SJCRH30 (cell line): ENCODE data around the gene ZNF692. TPM values are rescaled to one million over a fixed set of nuclear protein-coding genes. Genes with fewer than 3 reads are reported as not detected.
"Not testable (repeated sequence)": the region's sequence is repeated elsewhere in the genome, so short reads cannot be mapped to it uniquely, and the experiment has no call there.

Experiments
- DNase-seq, 2 experiments: peaks; one replicate each; pipeline ENCODE4 v3.0.0-alpha.2; 2015 to 2020
- H3K27ac ChIP-seq: fragments of 250-450 bp; sonication (Bioruptor Pico); 2 replicates; pipeline ENCODE4 v1.5.1; 2020; ENCODE audit warnings: mild to moderate bottlenecking, moderate library complexity
- H3K27me3 ChIP-seq: fragments of 250-450 bp; sonication (Bioruptor Pico); 2 replicates; pipeline ENCODE4 v1.5.1; 2020; ENCODE audit warnings: mild to moderate bottlenecking, moderate library complexity
- H3K36me3 ChIP-seq: fragments of 250-450 bp; sonication (Bioruptor Pico); 2 replicates; pipeline ENCODE4 v1.5.1; 2020; ENCODE audit warnings: mild to moderate bottlenecking, moderate library complexity
- H3K4me1 ChIP-seq: fragments of 250-450 bp; sonication (Bioruptor Pico); 2 replicates; pipeline ENCODE4 v1.5.1; 2020; ENCODE audit warnings: mild to moderate bottlenecking, moderate library complexity
- H3K4me3 ChIP-seq: fragments of 250-450 bp; sonication (Bioruptor Pico); 2 replicates; pipeline ENCODE4 v1.5.1; 2020; ENCODE audit warnings: mild to moderate bottlenecking, moderate library complexity
- H3K9me3 ChIP-seq: fragments of 250-450 bp; sonication (Bioruptor Pico); replicated peaks from 2 replicates; pipeline ENCODE4 v1.5.1; 2020; ENCODE audit warnings: mild to moderate bottlenecking, moderate library complexity
- total RNA-seq: library from RNA; depleted of rRNA; stranded (reverse); fragments of >200 nt; shearing (Covaris generic); gene quantifications from 2 replicates; pipeline ENCODE4 v1.2.3, GENCODE V29; 2014

Gene ZNF692
- total RNA-seq, 1 experiment from 2014 or later, result 26.4 TPM

DNA sequence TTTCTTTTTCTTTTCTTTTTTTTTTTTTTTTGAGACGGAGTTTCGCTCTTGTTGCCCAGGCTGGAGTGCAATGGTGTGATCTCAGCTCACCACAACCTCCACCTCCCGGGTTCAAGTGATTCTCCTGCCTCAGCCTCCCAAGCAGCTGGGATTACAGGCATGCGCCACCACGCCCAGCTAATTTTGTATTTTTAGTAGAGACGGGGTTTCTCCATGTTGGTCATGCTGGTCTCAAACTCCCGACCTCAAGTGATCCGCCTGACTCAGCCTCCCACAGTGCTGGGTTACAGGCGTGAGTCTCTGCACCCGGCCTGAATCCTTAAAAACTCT lies 31.0 kb upstream of the ZNF692 start:
- not testable (repeated sequence) for H3K36me3 ChIP-seq, H3K4me3 ChIP-seq, H3K9me3 ChIP-seq, H3K27me3 ChIP-seq, DNase-seq, H3K27ac ChIP-seq
- H3K4me1 ChIP-seq, result peaks cover 10% of the 10 kb centered on the region

DNA sequence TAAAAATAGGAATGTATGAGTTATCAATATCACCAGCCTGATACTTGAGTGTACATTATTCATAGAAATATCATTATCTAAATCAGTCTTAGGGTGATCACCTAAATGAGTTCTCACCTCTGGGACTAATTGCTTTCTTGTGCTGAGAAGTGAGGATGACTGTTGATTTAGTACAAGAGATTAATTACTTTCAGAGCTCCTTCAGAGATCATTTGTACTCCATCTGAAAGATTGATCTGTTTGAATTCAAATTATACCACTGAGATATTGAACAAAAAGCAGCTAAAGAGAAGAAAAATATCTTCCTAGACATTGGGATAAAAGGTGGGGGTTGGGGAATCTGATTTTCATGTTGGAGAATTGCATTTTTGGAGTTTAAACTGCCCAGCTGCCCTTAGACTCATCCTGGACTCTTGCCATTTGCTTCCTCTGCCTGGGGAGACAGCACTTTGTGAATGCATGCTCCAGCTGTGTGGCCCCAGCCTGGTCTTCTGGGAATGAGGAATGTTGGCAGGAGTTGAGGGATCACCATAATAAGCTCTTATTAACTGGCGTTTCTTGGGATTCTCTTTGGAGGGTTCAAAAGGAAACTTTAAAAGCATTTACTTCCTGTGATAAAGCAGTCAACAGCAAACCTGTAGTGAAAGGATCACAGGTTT lies 27.5 kb upstream of the ZNF692 start:
- H3K27ac ChIP-seq, result no peak overlapping the region
- H3K4me1 ChIP-seq, result peaks cover 16% of the 10 kb centered on the region

DNA sequence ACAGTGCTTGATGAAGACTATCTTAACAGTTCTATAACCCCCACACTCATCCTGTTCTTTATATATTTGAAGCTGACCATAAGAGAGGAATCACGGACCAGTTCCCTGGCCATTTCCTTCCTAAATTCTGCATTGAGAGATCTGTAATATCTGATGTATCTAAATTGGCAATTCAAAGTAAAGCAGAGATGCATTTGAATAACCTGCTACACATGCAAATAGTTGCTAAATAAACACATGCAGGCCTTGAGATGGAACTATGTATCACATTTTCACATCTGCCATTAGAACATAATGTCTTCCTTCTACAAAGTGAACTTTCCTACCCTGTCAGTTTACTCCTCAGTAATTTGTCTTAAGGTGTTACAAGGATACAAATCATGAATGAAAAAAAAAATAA lies 26.8 kb upstream of the ZNF692 start:
- Histone ChIP-seq H3K36me3 (no peaks in the 10 kb centered on the region), H3K9me3 (no peaks in the 10 kb centered on the region), H3K27me3 (no peaks in the 10 kb centered on the region), H3K4me1 (peaks cover 16% of the 10 kb centered on the region), H3K4me3 (no peak overlapping the region), H3K27ac (no peak overlapping the region)
- no peak for DNase-seq

More for the DNA sequence above, 27.5 kb upstream of the ZNF692 start:
- Histone ChIP-seq H3K9me3 (no peaks in the 10 kb centered on the region), H3K36me3 (no peaks in the 10 kb centered on the region), H3K27me3 (no peaks in the 10 kb centered on the region), H3K4me3 (no peak overlapping the region)
- peak; percentile 46 to 62 for DNase-seq

DNA sequence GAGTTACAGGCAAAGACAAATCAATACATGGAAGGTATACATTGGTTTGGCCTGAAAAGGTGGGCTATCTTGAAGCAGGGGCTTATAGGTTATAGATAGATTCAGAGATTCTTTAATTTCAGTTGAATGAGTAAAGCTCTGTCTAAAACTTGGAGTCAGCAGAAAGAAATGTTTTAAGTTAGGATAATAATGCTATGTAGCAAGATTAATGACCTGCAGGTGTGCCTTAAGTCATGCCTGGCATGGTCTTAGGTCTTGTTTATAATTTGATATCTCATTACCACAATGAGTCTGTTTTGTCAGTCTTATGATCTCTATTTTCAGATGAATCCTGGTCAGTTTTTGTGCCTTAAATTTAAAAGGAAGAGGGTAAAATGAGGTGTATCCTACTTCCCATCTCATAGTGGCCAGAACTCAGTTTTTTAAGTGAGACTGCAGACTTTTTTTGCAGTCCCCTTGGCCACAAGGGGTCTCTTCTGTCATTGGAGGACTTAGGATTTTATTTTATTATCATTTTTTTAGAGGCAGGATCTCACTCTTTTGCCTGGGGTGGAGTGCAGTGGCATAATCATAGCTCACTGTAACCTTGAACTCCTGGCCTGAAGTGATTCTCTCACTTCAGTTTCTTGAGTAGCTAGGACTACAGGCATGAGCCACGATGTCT lies 25.9 kb upstream of the ZNF692 start:
- no peaks in the 10 kb centered on the region for H3K27me3 ChIP-seq
- no peak overlapping the region for H3K27ac ChIP-seq
- no peaks in the 10 kb centered on the region for H3K9me3 ChIP-seq
- no peak overlapping the region for H3K4me3 ChIP-seq
- no peaks in the 10 kb centered on the region for H3K36me3 ChIP-seq
- peak in 1 of 2 experiments; percentile 31 for DNase-seq
- H3K4me1 ChIP-seq, result peaks cover 16% of the 10 kb centered on the region

DNA sequence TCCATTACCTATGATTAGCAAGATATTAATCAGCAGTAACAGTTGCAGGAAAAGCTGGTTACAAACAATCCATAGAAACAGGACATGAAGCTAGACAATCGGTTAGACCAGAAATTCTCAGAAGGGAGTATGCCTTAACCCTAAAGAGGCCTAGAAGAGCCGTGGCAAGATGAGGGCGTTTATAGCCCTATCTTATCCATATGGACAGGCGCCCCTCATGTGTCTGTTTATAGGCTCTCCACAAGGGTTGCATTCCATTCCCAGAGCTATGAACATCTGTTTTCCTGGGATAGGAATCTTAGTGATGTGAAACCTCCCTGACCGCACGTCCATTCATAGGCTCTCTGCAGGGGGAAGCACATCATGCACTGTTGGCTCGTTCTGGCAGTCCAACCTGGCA lies 23.5 kb upstream of the ZNF692 start:
- H3K27me3 ChIP-seq, H3K4me3 ChIP-seq, H3K27ac ChIP-seq, H3K36me3 ChIP-seq, H3K9me3 ChIP-seq: not testable (repeated sequence)
- H3K4me1 ChIP-seq, result peaks cover 16% of the 10 kb centered on the region
- peak; percentile 32 to 44 for DNase-seq

DNA sequence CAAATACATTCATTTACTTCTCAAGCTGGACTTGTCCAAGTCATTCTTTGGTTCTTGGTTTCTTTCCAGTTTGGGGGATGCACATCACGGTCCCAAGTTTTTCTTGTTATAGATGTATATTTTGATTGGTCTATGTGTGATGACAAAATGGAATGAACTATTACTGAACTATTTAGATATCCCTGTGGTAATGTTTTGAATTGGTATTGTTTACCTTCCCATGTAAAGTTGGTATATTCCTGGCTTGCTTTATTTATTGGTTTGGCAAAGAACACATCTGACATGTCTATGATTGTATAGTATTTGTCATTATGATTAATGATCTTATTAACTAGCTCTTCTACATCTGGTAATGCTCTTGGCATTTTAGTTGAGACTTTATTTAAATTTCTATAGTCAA lies 22.4 kb upstream of the ZNF692 start:
- Histone ChIP-seq H3K4me1 (peaks cover 10% of the 10 kb centered on the region; the same call in 1 of the 2 replicates), H3K4me3 (no peak overlapping the region), H3K9me3 (no peaks in the 10 kb centered on the region), H3K27me3 (no peaks in the 10 kb centered on the region), H3K36me3 (no peaks in the 10 kb centered on the region), H3K27ac (no peak overlapping the region)
- DNase-seq, result no peak

DNA sequence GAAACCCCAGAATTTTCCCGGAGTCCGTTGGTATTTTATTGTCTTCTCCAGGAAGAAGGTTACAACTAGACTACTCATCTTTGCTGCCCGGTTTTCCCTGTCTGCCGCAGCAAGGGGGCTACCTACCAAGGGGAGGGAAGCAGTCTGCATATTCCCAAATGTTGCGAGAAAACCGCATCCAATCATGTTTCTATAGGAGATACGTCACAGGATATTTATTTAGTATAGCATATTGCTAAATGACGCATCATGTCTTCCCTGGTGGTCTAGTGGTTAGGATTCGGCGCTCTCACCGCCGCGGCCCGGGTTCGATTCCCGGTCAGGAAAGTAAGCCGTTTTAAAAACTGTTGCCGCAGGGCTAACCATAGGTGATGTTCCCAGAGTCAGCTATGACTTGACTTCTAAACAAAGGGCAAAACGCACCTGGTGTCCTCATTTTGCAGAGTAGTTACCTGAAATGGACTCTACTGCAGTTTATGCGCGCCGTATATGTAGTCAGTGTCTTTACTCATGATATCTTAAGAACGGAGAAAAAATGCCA lies 15.2 kb upstream of the ZNF692 start:
- peak in 1 of 2 experiments; percentile 88 for DNase-seq
- Histone ChIP-seq H3K27me3 (no peaks in the 10 kb centered on the region), H3K27ac (no peak overlapping the region; the same call in 1 of the 2 replicates), H3K36me3 (no peaks in the 10 kb centered on the region), H3K4me1 (no peaks in the 10 kb centered on the region), H3K9me3 (no peaks in the 10 kb centered on the region), H3K4me3 (peak overlapping the region; percentile 69)

DNA sequence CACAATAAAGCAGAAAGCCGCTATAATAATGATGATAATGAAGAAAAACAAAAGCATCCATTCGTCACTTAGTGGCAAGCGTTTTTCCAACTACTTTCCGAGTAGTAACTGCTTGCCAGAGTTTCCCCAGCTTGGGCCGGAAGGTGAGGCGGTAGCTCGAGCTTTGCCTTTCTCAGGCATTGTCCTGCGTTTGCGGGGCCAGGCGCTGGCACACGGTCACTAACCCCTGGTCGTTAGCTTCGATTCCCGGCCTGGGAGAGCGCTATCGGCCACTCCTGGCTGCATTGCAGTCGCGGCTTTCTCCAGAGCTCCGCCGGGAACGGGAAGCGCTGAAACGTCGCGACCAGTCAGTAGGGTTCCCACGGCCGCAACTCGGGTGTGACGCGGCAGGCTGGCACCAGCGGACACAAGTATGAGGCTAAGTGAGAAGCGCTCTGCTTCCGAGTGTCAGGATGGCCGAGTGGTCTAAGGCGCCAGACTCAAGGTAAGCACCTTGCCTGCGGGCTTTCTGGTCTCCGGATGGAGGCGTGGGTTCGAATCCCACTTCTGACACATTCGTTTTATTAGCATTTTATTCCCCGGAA lies 14.6 kb upstream of the ZNF692 start:
- peak overlapping the region; percentile 69 for H3K4me3 ChIP-seq
- H3K4me1 ChIP-seq, result no peaks in the 10 kb centered on the region
- peak; percentile 92 to 96 for DNase-seq
- no peaks in the 10 kb centered on the region for H3K36me3 ChIP-seq
- no peaks in the 10 kb centered on the region for H3K9me3 ChIP-seq
- H3K27ac ChIP-seq, result peak overlapping the region; percentile 35
- no peaks in the 10 kb centered on the region for H3K27me3 ChIP-seq

DNA sequence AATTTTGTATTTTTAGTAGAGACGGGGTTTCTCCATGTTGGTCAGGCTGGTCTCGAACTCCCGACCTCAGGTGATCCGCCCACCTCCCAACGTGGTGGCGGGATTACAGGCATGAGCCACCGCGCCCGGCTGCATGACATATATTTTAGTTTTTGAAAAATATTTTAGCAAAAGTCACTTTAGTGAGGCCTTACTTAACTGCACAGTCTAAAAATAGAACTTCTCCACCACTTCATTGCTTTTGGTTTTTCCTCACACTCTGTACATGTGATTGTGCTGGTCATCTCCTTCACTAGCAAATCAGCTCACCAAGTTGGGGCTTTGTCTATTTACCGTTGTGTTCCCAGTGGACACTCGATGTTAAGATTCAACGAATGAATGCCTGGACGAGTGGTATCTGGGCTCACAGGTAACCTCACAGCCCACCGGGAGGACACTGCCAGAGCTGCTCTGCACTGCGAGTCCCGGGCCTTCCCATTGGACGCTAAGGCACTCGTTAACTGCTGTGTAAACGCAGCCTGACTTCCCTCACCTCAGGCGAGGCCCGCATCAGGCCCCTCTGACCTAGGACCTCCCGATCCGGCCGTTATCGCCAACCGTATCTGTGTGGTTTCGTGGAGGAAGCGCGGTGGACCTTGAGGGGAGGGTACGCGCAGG lies 14.0 kb upstream of the ZNF692 start:
- Histone ChIP-seq H3K27me3 (no peaks in the 10 kb centered on the region), H3K4me1 (no peaks in the 10 kb centered on the region), H3K9me3 (no peaks in the 10 kb centered on the region), H3K4me3 (peak overlapping the region; percentile 69), H3K36me3 (no peaks in the 10 kb centered on the region), H3K27ac (peak overlapping the region; percentile 35)
- peak; percentile 64 to 77 for DNase-seq

DNA sequence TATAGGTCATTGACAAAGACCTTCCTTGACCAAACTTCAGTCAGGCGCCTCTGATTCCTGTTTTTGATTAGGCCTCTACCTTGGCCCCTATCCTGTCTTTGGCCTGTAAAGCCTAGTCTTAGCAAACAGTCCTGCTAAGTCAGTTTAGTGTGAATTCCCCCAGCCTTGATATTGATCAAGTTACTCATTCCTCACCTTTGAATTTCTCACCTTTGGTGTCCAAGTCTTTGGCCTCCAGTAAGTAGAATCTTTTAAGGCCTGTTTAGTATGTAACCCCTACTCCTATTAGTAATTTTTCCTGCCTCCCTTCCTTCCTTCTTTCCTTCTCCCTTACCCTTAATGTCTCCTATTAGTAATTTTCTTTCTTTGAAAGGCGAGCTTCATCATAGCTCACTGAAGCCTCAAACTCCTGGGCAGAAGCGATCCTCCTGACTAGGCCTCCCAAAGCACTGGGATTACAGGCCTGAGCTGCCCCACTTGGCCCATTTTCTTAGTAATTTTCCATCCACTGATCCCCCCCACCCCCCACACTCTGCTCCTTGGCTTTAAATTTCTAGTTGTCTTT lies 13.0 kb upstream of the ZNF692 start:
- Histone ChIP-seq H3K27me3 (no peaks in the 10 kb centered on the region), H3K36me3 (no peaks in the 10 kb centered on the region), H3K4me3 (peak overlapping the region; percentile 69), H3K27ac (peak overlapping the region; percentile 35), H3K9me3 (no peaks in the 10 kb centered on the region), H3K4me1 (no peaks in the 10 kb centered on the region)
- DNase-seq, result peak in 1 of 2 experiments; percentile 27

DNA sequence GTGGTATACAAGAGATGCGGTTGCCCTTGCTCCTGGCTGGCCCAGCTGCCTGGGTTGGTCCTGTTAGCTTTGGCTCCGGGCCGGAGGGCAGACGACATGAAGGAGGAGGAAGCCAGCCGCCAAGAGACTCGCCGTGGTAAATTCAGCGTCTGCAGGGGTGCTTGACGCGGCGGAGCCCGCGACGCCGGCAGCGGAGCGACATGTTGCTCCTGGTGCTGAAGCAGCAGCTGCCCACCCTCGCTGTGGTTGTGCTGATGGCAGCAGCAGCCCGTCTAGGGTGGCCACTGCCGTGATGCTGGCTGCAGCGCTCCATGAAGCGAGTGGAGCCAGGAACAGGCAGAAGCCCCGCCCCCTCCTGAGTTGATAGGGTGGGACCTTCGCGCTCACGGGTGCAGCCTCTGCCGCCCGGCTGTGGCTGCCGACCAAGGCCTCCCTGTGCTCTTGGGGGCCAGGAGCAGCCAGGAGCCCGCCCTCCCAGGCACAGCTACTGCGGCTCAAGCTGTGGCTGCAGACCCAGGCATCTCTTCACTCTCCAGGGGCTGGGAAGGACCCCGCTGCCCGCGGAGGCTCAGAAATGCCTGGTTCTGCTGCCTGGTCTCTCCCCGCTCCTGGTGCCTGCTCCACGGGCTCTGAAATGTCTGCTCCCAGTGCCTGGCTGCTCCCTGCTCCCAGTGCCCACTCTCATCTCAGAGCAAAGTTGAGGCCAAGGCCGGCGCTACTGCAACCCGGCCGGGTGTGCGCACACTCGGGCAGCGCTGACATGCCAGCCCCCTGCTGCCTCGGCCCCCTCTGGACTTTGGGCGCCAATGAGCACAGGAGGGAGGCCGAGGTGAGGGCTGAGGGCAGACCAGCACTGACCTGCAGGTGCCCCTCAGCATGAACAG lies 4.4 kb upstream of the ZNF692 start:
- Histone ChIP-seq H3K27me3 (no peaks in the 10 kb centered on the region), H3K36me3 (no peaks in the 10 kb centered on the region), H3K9me3 (no peaks in the 10 kb centered on the region), H3K27ac (no peak overlapping the region), H3K4me1 (peaks cover 7% of the 10 kb centered on the region), H3K4me3 (peak overlapping the region; percentile 49)
- DNase-seq, result peak; percentile 86 to 91

DNA sequence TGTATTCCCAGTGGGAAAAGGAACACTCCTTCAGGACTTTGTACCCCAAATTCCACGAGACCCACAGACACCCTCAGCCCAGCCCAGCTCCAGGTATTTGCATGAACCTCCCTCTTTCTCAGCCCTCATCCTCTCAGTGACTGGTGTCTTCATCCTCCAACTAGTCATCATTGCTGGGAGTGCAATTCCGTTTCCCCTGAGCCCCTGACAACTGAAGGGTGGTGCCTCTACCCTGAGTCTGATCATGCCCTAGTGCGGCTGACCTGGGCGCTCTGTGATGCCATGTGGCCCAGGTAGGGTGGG lies 3.8 kb upstream of the ZNF692 start:
- DNase-seq, result no peak
- no peak overlapping the region for H3K27ac ChIP-seq
- H3K27me3 ChIP-seq, result no peaks in the 10 kb centered on the region
- H3K4me3 ChIP-seq, result peak overlapping the region; percentile 49
- no peaks in the 10 kb centered on the region for H3K9me3 ChIP-seq
- peaks cover 7% of the 10 kb centered on the region for H3K4me1 ChIP-seq
- H3K36me3 ChIP-seq, result no peaks in the 10 kb centered on the region

DNA sequence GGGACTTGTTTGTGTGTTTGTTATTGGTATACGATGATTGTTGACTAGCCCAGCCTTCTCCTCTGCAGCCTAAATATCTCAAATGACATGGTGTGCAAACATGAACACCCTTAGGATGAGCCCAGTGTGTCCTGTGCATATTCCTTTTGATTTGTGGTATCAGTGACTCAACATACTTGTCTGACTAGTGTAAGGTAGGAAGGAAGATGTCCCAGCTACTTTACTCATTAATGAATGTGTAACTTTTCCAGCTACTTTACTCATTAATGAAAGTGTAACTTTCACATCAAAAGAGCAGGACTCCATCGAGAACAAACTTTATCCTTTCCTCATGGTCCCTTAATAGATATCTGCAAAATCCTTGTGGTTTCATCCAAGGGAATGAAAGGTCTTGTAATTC lies 2.7 kb upstream of the ZNF692 start:
- Histone ChIP-seq H3K36me3 (no peaks in the 10 kb centered on the region), H3K27me3 (no peaks in the 10 kb centered on the region), H3K9me3 (no peaks in the 10 kb centered on the region), H3K4me3 (no peak overlapping the region), H3K4me1 (peaks cover 7% of the 10 kb centered on the region), H3K27ac (no peak overlapping the region)
- no peak for DNase-seq

DNA sequence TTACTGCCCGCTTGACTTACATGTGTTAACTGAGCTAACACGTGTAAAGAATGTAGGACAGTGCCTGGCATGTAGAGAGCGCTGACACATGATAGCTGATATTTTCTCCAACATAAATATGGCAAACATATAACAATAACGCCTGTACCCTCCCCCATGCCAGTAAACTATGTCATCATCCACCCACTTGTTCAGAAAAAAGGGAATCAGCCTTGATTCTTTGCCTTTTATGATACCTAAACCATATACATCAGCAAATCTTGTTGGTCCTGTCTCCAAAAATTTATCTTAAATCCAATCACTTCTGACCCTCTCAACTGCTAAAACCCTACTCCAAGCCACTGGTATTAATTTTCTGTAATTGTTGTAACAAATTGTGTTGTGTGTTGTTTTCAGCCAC lies 1.1 kb upstream of the ZNF692 start:
- Histone ChIP-seq H3K27ac (peak overlapping the region; percentile 89), H3K9me3 (no peaks in the 10 kb centered on the region), H3K27me3 (no peaks in the 10 kb centered on the region), H3K4me1 (peaks cover 7% of the 10 kb centered on the region), H3K36me3 (no peaks in the 10 kb centered on the region; the same call in 1 of the 2 replicates), H3K4me3 (no peak overlapping the region; the same call in 1 of the 2 replicates)
- no peak for DNase-seq
